SH-SY5Y (cell line): ENCODE data around the gene TMEM254.

ENCODE experiments used
- GATA2 ChIP-seq: IDR thresholded peaks from 2 replicates; pipeline ENCODE4 v1.6.1; 2011; ENCODE audit warnings: mild to moderate bottlenecking, low read depth, low read length
- GATA3 ChIP-seq: IDR thresholded peaks from 2 replicates; pipeline ENCODE4 v1.6.1; 2011; ENCODE audit warnings: low read depth, mild to moderate bottlenecking, low read length, moderate library complexity

- TF ChIP-seq GATA2, result no peak; the same call in 1 of the 2 replicates
- no peak for TF ChIP-seq GATA3
Observed at GRCh38 chr10:80132299-80133139, 54.1 kb downstream of the TMEM254 start, which contains the start of gene PLAC9.
